H1 (cell line): ENCODE results near the gene DNAJC6. TPM values are rescaled to one million over a fixed set of nuclear protein-coding genes. Genes with fewer than 3 reads are reported as not detected.

ENCODE experiments used
- CTCF ChIA-PET: fragments of 300-600 bp; sonication (Branson Sonifier 250); formaldehyde crosslinking; loops from one replicate; lab custom pipeline; 2021; ENCODE audit not compliant: partially characterized antibody; lab: Charles Lee
- POLR2A ChIA-PET: fragments of 300-600 bp; sonication (Branson Sonifier 250); formaldehyde crosslinking; loops from one replicate; lab custom pipeline; 2021; ENCODE audit warnings: inconsistent platforms; ENCODE audit not compliant: partially characterized antibody; lab: Charles Lee
- DNase-seq, 2 experiments: peaks; one replicate each; pipeline versions ENCODE4 v3.0.0 to v3.0.0-alpha.2; 2010 to 2022; ENCODE audit warnings: low spot score in 2 of 2, low read depth in 1 of 2, mixed read lengths in 1 of 2
- FAIRE-seq: peaks from 2 replicates; lab custom pipeline; 2011; peaks lifted over from hg19 to GRCh38; lab: Jason Lieb, UNC
- H2AFZ ChIP-seq: 2 replicates; pipeline ENCODE4 v1.8.1; 2012; ENCODE audit warnings: low read length, inconsistent platforms
- H2AK5ac ChIP-seq: 2 replicates; pipeline ENCODE4 v1.6.1; 2013; ENCODE audit warnings: low read depth, low read length
- H2BK120ac ChIP-seq: replicated peaks from 2 replicates; pipeline ENCODE3; 2013; ENCODE audit warnings: low read depth, low read length, inconsistent platforms
- H2BK12ac ChIP-seq: 2 replicates; pipeline ENCODE4 v1.6.1; 2013; ENCODE audit warnings: low read depth, low read length
- H2BK15ac ChIP-seq: 2 replicates; pipeline ENCODE4 v1.6.1; 2013; ENCODE audit warnings: low read length
- H2BK20ac ChIP-seq: 2 replicates; pipeline ENCODE4 v1.6.1; 2013; ENCODE audit warnings: low read length
- H2BK5ac ChIP-seq: 2 replicates; pipeline ENCODE4 v1.6.1; 2013; ENCODE audit warnings: low read depth, low read length
- H3K14ac ChIP-seq: 2 replicates; pipeline ENCODE4 v1.6.1; 2013; ENCODE audit warnings: inconsistent platforms; ENCODE audit not compliant: insufficient read length
- H3K18ac ChIP-seq: 2 replicates; pipeline ENCODE4 v1.6.1; 2013; ENCODE audit warnings: low read length; ENCODE audit errors: extremely low read depth
- H3K23ac ChIP-seq: 2 replicates; pipeline ENCODE4 v1.6.1; 2013; ENCODE audit warnings: inconsistent platforms; ENCODE audit not compliant: insufficient read length
- H3K23me2 ChIP-seq: 2 replicates; pipeline ENCODE4 v1.6.1; 2013; ENCODE audit warnings: low read depth, low read length
- H3K27ac ChIP-seq: 2 replicates; pipeline ENCODE4 v1.6.1; 2011; ENCODE audit warnings: low read depth, low read length, inconsistent platforms
- H3K27me3 ChIP-seq, 4 experiments: replicated peaks in 1 of 4; 1 replicate in 1 of 4; 2 replicates in 3 of 4; pipeline versions ENCODE4 v1.6.1 to v1.8.1; 2011 to 2013; ENCODE audit warnings: low read length in 3 of 4, mild to moderate bottlenecking in 3 of 4, inconsistent platforms in 2 of 4, mixed read lengths in 2 of 4, moderate library complexity in 1 of 4; ENCODE audit not compliant: control insufficient read depth in 3 of 4, insufficient read depth in 3 of 4; ENCODE audit errors: extremely low read depth in 1 of 4
- H3K36me3 ChIP-seq, 4 experiments: 2 replicates each; pipeline versions ENCODE4 v1.6.1 to v1.8.1; 2011 to 2013; ENCODE audit warnings: mild to moderate bottlenecking in 4 of 4, low read length in 3 of 4, moderate library complexity in 2 of 4, control low read depth in 1 of 4, inconsistent platforms in 1 of 4; ENCODE audit not compliant: insufficient read depth in 4 of 4, control insufficient read depth in 2 of 4
- H3K4ac ChIP-seq: replicated peaks from 2 replicates; pipeline ENCODE3; 2013; ENCODE audit warnings: low read length, low read depth, mixed read lengths, inconsistent platforms; ENCODE audit not compliant: insufficient read length
- H3K4me1 ChIP-seq, 4 experiments: replicated peaks in 1 of 4; 1 replicate in 1 of 4; 2 replicates in 3 of 4; pipeline versions ENCODE4 v1.6.1 to v1.8.1; 2011 to 2013; ENCODE audit warnings: low read length in 3 of 4, inconsistent platforms in 2 of 4, mixed read lengths in 1 of 4; ENCODE audit not compliant: insufficient read depth in 4 of 4, control insufficient read depth in 3 of 4
- H3K4me2 ChIP-seq, 2 experiments: 2 replicates each; pipeline versions ENCODE4 v1.6.1 to v1.8.1; 2011 to 2013; ENCODE audit warnings: low read depth in 2 of 2, low read length in 2 of 2, control low read depth in 1 of 2, inconsistent platforms in 1 of 2, mild to moderate bottlenecking in 1 of 2; ENCODE audit not compliant: insufficient read depth in 1 of 2
- H3K4me3 ChIP-seq, 4 experiments: fragments of 200-600, 300-600 bp in 1 of 4; sonication (generic), shearing (Covaris generic), sonication (Bioruptor Twin) in 1 of 4; 2 replicates each; pipeline versions ENCODE4 v1.5.1 to v1.8.1; 2011 to 2016; ENCODE audit warnings: low read length in 4 of 4, low read depth in 3 of 4, control low read depth in 2 of 4, inconsistent platforms in 2 of 4, mild to moderate bottlenecking in 2 of 4, mixed read lengths in 1 of 4, moderate library complexity in 1 of 4; ENCODE audit not compliant: insufficient read depth in 2 of 4; ENCODE audit errors: extremely low read depth in 1 of 4
- H3K56ac ChIP-seq: replicated peaks from 2 replicates; pipeline ENCODE3; 2013; ENCODE audit warnings: low read depth, mild to moderate bottlenecking, mixed read lengths, low read length, inconsistent platforms; ENCODE audit not compliant: insufficient read length
- H3K79me1 ChIP-seq: 2 replicates; pipeline ENCODE4 v1.6.1; 2013; ENCODE audit warnings: low read depth, low read length, control low read depth
- H3K79me2 ChIP-seq, 2 experiments: 2 replicates each; pipeline versions ENCODE4 v1.6.1 to v1.8.1; 2012 to 2013; ENCODE audit warnings: low read length in 2 of 2, mild to moderate bottlenecking in 2 of 2, inconsistent platforms in 1 of 2; ENCODE audit not compliant: insufficient read depth in 2 of 2, control insufficient read depth in 1 of 2
- H3K9ac ChIP-seq, 4 experiments: replicated peaks in 1 of 4; 1 replicate in 1 of 4; 2 replicates in 3 of 4; pipeline versions ENCODE4 v1.6.1 to v1.8.1; 2011 to 2013; ENCODE audit warnings: low read depth in 3 of 4, low read length in 3 of 4, control low read depth in 2 of 4, mild to moderate bottlenecking in 2 of 4, moderate library complexity in 2 of 4, inconsistent platforms in 1 of 4; ENCODE audit errors: extremely low read depth in 1 of 4
- H3K9me3 ChIP-seq, 2 experiments: 2 replicates each; pipeline versions ENCODE4 v1.6.1 to v1.8.1; 2012 to 2013; ENCODE audit warnings: mild to moderate bottlenecking in 2 of 2, moderate library complexity in 2 of 2, control low read depth in 1 of 2, inconsistent platforms in 1 of 2, low read depth in 1 of 2, low read length in 1 of 2, mixed read lengths in 1 of 2; ENCODE audit not compliant: insufficient read depth in 2 of 2
- H4K20me1 ChIP-seq, 2 experiments: replicated peaks in 1 of 2; 2 replicates each; pipeline versions ENCODE3 to v1.8.1; 2011 to 2013; ENCODE audit warnings: inconsistent platforms in 2 of 2, low read length in 2 of 2, mild to moderate bottlenecking in 1 of 2; ENCODE audit not compliant: insufficient read depth in 2 of 2, control insufficient read depth in 1 of 2
- H4K5ac ChIP-seq: 2 replicates; pipeline ENCODE4 v1.6.1; 2013; ENCODE audit warnings: low read length, low read depth, mixed read lengths, inconsistent platforms; ENCODE audit not compliant: insufficient read length
- H4K8ac ChIP-seq: 2 replicates; pipeline ENCODE4 v1.8.0; 2013; ENCODE audit warnings: mild to moderate bottlenecking, moderate library complexity, low read length, inconsistent platforms; ENCODE audit not compliant: insufficient read depth; ENCODE audit errors: extremely low read depth
- H4K91ac ChIP-seq: replicated peaks from 2 replicates; pipeline ENCODE3; 2013; ENCODE audit warnings: low read length, mixed read lengths, inconsistent platforms; ENCODE audit not compliant: insufficient read length
- WGBS, 2 experiments: shearing (Covaris generic) in 1 of 2; methylation state at CpG; one replicate each; pipeline versions ENCODE4 v1.1.6 to v1.1.7; 2013 to 2015; ENCODE audit warnings: low lambda C conversion rate in 2 of 2, mixed read lengths in 2 of 2, inconsistent platforms in 1 of 2, low coverage in 1 of 2, missing lambda C conversion rate in 1 of 2; ENCODE audit not compliant: insufficient replicate concordance in 2 of 2, insufficient coverage in 1 of 2, insufficient read length in 1 of 2; ENCODE audit errors: extremely low coverage in 1 of 2, missing lambda C conversion rate in 1 of 2; 5-methylcytosine and 5-hydroxymethylcytosine counted together
- polyA plus RNA-seq, 7 experiments: library from polyadenylated mRNA; depleted of rRNA in 3 of 7; stranded (reverse) in 5 of 7; unstranded in 2 of 7; fragments of >200 nt in 5 of 7; fragments of 200-250 nt in 2 of 7; gene quantifications; 1 replicate in 5 of 7; 2 replicates in 1 of 7; 4 replicates in 1 of 7; pipeline versions ENCODE4 v1.2.1 to v1.2.3, GENCODE V29; 2011 to 2013; ENCODE audit warnings: missing spikeins in 2 of 7, mixed read lengths in 2 of 7
- total RNA-seq: library from RNA; stranded (reverse); fragmentation: NEBNext Ultra II Directional; extraction: Animal tissue kit (Norgen Biotek cat#: 25700); gene quantifications from 2 replicates; pipeline ENCODE4 v1.2.1, GENCODE V29; 2021

Gene DNAJC6
- total and polyA plus RNA-seq, 2 of the 8 experiments (the other 6 are each of a cell fraction or from before 2014, with no cell fraction given): 1.6 to 3.0 TPM

DNA sequence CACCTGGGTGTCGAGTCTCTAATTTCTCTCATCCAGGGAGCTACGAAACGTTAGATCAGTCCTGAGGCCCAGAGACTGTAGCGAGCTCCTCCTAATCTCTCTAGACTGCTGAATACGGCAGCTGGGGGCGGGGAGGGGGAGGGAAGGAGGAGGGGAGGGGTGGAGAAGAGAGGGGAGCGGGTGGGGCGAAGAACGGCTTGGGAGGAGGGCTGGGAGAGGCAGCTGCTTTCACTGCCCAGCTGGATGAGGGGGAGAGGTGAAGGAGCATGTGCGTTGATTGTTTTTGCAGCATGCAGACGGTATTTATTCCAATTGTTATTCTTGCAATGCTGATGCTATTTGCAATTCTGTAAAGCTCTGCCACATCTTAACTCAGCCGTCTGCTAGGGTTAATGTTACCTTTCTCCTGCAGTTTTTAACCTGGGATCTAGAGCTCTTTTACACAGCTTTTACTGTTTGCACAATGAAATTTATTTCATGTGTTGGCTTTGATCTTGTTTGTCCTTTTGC is 790 bp downstream of the DNAJC6 start:
- H3K4me3 ChIP-seq: peak overlapping the region; percentile 61 to 88 (median 64)
- no peak overlapping the region; the same call in 1 of the 2 replicates for H3K18ac ChIP-seq
- WGBS, 2 experiments: 0% methylated on average over 6 of the region's 12 CpGs; no CpG with 5 or more reads in 1 of the 2 experiments
- peak; percentile 48 for FAIRE-seq
- no peak overlapping the region for H4K5ac ChIP-seq
- no peak overlapping the region for H2BK20ac ChIP-seq
- no peaks in the 10 kb centered on the region for H3K36me3 ChIP-seq
- H3K4me2 ChIP-seq: peak overlapping the region; percentile 72 to 86
- H3K4me1 ChIP-seq: peaks cover 0 to 6% (median 2%) of the 10 kb centered on the region in 4 experiments; a peak in 3 of 7 replicates
- H3K14ac ChIP-seq: no peak overlapping the region
- ChIA-PET POLR2A (interaction anchor here (1.2 to 1.8 kb wide), 5 partner anchors 32 to 109 kb away, joined by 3 to 6 read pairs (median 5); no protein-coding TSS in a partner anchor), CTCF (interaction anchor here (0.7 to 2.6 kb wide), 13 partner anchors 14 to 378 kb away, joined by 3 to 10 read pairs (median 5); no protein-coding TSS in a partner anchor)
- H4K20me1 ChIP-seq: no peaks in the 10 kb centered on the region
- H3K23me2 ChIP-seq: peaks cover 11% of the 10 kb centered on the region
- H2BK5ac ChIP-seq: no peak overlapping the region
- no peak overlapping the region for H3K27ac ChIP-seq
- peak in 1 of 2 experiments; percentile 51 for DNase-seq
- H2AK5ac ChIP-seq: no peak overlapping the region
- H3K79me2 ChIP-seq: no peaks in the 10 kb centered on the region
- H3K56ac ChIP-seq: no peak overlapping the region
- peaks cover 0 to 10% (median 0%) of the 10 kb centered on the region in 4 experiments; a peak in 2 of 7 replicates for H3K27me3 ChIP-seq
- H3K79me1 ChIP-seq: no peaks in the 10 kb centered on the region
- H3K23ac ChIP-seq: no peak overlapping the region
- no peak overlapping the region for H2BK12ac ChIP-seq
- H2BK15ac ChIP-seq: no peak overlapping the region
- no peak overlapping the region for H3K9ac ChIP-seq
- no peak overlapping the region for H3K4ac ChIP-seq
- H2AFZ ChIP-seq: no peak overlapping the region
- no peaks in the 10 kb centered on the region for H3K9me3 ChIP-seq
- H2BK120ac ChIP-seq: no peak overlapping the region
- no peak overlapping the region for H4K8ac ChIP-seq
- H4K91ac ChIP-seq: no peak overlapping the region
